ENCODE measurements around the gene SIAH1.

DNA sequence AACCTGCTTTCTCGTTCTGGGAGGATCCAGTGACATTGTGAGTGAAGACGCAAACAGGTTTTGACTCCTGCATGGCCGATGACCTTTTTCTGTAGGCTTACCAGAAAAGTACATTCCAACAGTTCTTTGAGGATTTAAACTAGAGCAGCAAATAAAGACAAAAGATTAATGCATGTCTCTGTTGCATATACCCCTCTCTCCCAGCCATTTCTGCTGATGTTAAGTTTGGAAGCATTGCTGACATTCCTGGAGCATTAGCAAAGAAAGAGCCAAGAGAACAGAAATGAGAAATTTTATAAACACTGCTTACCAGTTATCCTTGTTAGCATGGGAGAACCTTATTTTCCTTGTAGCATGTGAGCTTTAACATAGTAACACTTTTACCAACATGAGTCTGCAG, 49.3 kb downstream of the SIAH1 start:
- TF ChIP-seq, protein P1, sequence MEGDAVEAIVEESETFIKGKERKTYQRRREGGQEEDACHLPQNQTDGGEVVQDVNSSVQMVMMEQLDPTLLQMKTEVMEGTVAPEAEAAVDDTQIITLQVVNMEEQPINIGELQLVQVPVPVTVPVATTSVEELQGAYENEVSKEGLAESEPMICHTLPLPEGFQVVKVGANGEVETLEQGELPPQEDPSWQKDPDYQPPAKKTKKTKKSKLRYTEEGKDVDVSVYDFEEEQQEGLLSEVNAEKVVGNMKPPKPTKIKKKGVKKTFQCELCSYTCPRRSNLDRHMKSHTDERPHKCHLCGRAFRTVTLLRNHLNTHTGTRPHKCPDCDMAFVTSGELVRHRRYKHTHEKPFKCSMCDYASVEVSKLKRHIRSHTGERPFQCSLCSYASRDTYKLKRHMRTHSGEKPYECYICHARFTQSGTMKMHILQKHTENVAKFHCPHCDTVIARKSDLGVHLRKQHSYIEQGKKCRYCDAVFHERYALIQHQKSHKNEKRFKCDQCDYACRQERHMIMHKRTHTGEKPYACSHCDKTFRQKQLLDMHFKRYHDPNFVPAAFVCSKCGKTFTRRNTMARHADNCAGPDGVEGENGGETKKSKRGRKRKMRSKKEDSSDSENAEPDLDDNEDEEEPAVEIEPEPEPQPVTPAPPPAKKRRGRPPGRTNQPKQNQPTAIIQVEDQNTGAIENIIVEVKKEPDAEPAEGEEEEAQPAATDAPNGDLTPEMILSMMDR (IDR thresholded peaks at IDR 0.05), result no peak
- TF ChIP-seq POLR2AphosphoS5 (IDR thresholded peaks at IDR 0.05), result no peak
- no peak for TF ChIP-seq POLR2A (IDR thresholded peaks at IDR 0.05)

Measured in prostate gland (tissue), 2 donors.